ENCODE data around the gene GRIA1.

GRCh38 chr5:153546566-153546965 lies 56.1 kb downstream of the GRIA1 start:
- no peak for TF ChIP-seq POLR2AphosphoS5 (IDR thresholded peaks at IDR 0.05)
- TF ChIP-seq EP300 (IDR thresholded peaks at IDR 0.05): no peak

All from gastroesophageal sphincter (tissue), 2 donors.